ENCODE results near the gene SPTBN4.

The SPTBN4 gene

GRCh38 chr19:40604171-40604646 lies 137.4 kb downstream of the SPTBN4 start:
- H3K27ac ChIP-seq (ENCODE audit: low read depth, low read length), result no peak overlapping the region
- no peaks in the 10 kb centered on the region for H3K9me3 ChIP-seq (ENCODE audit: insufficient read depth, low read length)
- no peaks in the 10 kb centered on the region for H3K9me2 ChIP-seq (replicated peaks; ENCODE audit: insufficient read depth, low read length)
- no peaks in the 10 kb centered on the region for H3K27me3 ChIP-seq (ENCODE audit: low read length)
- no peaks in the 10 kb centered on the region for H4K20me1 ChIP-seq (ENCODE audit: low read depth, low read length)
- no peak overlapping the region for H3K9ac ChIP-seq (ENCODE audit: low read length)
- H3K4me2 ChIP-seq (ENCODE audit: low read depth, low read length, poor library complexity, severe bottlenecking), result peak overlapping the region; percentile 72
- no peaks in the 10 kb centered on the region for H3K79me2 ChIP-seq (ENCODE audit: insufficient read depth, low read length)
- H3K4me3 ChIP-seq (ENCODE audit: insufficient read depth, low read length, poor library complexity, severe bottlenecking), result peak overlapping the region; percentile 14
- no peak overlapping the region for H2AFZ ChIP-seq (ENCODE audit: low read depth, low read length, severe bottlenecking)
- peaks cover 24% of the 10 kb centered on the region for H3F3A ChIP-seq (ENCODE audit: insufficient read depth)
- TF ChIP-seq EZH2phosphoT487 (conservative IDR thresholded peaks at IDR 0.05; ENCODE audit: low read length) (no peak), CTCF (IDR thresholded peaks at IDR 0.05; ENCODE audit: insufficient read depth, low read length, poor library complexity, severe bottlenecking) (no peak)
- no peaks in the 10 kb centered on the region for H3K36me3 ChIP-seq (ENCODE audit: low read length)

DNA sequence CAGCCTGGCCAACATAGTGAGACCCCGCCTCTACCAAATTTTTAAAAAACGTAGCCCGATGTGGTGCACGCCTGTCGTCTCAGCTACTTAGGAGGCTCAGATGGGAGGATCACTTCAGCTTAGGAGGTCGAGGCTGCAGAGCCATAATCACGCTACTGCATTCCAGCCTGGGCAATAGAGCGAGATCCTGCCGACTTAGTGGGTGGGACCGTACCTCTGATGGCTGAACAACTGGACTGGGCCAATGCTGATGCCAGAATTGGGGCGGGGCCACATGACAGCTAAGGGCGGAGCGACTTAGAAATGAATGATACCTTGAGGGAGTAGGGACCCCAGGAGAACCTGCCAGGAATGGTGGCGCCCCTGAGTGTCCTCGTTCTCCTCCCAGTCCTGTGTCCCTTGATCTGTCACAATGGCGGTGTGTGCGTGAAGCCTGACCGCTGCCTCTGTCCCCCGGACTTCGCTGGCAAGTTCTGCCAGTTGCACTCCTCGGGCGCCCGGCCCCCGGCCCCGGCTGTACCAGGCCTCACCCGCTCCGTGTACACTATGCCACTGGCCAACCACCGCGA lies 137.9 kb downstream of the SPTBN4 start:
- H4K20me1 ChIP-seq (ENCODE audit: low read depth, low read length), result no peaks in the 10 kb centered on the region
- H3F3A ChIP-seq (ENCODE audit: insufficient read depth), result peaks cover 22% of the 10 kb centered on the region
- peak overlapping the region; percentile 54 for H3K4me3 ChIP-seq (ENCODE audit: insufficient read depth, low read length, poor library complexity, severe bottlenecking)
- no peaks in the 10 kb centered on the region for H3K79me2 ChIP-seq (ENCODE audit: insufficient read depth, low read length)
- H3K27me3 ChIP-seq (ENCODE audit: low read length), result no peaks in the 10 kb centered on the region
- no peak for TF ChIP-seq EZH2phosphoT487 (conservative IDR thresholded peaks at IDR 0.05; ENCODE audit: low read length)
- TF ChIP-seq CTCF (IDR thresholded peaks at IDR 0.05; ENCODE audit: insufficient read depth, low read length, poor library complexity, severe bottlenecking), result no peak
- H3K9ac ChIP-seq (ENCODE audit: low read length), result peak overlapping the region; percentile 57
- peak overlapping the region; percentile 72 for H3K4me2 ChIP-seq (ENCODE audit: low read depth, low read length, poor library complexity, severe bottlenecking)
- H2AFZ ChIP-seq (ENCODE audit: low read depth, low read length, severe bottlenecking), result peak overlapping the region; percentile 88
- H3K9me2 ChIP-seq (replicated peaks; ENCODE audit: insufficient read depth, low read length), result no peaks in the 10 kb centered on the region
- H3K9me3 ChIP-seq (ENCODE audit: insufficient read depth, low read length), result no peaks in the 10 kb centered on the region
- peak overlapping the region; percentile 76 for H3K27ac ChIP-seq (ENCODE audit: low read depth, low read length)
- H3K36me3 ChIP-seq (ENCODE audit: low read length), result no peaks in the 10 kb centered on the region

- H3K9ac ChIP-seq (ENCODE audit: low read length), result peak overlapping the region; percentile 57
- no peaks in the 10 kb centered on the region for H4K20me1 ChIP-seq (ENCODE audit: low read depth, low read length)
- H3K27ac ChIP-seq (ENCODE audit: low read depth, low read length), result peak overlapping the region; percentile 76
- H3K9me2 ChIP-seq (replicated peaks; ENCODE audit: insufficient read depth, low read length), result no peaks in the 10 kb centered on the region
- H3K79me2 ChIP-seq (ENCODE audit: insufficient read depth, low read length), result no peaks in the 10 kb centered on the region
- no peaks in the 10 kb centered on the region for H3K36me3 ChIP-seq (ENCODE audit: low read length)
- H3K4me2 ChIP-seq (ENCODE audit: low read depth, low read length, poor library complexity, severe bottlenecking), result peak overlapping the region; percentile 72
- peak overlapping the region; percentile 88 for H2AFZ ChIP-seq (ENCODE audit: low read depth, low read length, severe bottlenecking)
- H3K4me3 ChIP-seq (ENCODE audit: insufficient read depth, low read length, poor library complexity, severe bottlenecking), result peak overlapping the region; percentile 54
- H3F3A ChIP-seq (ENCODE audit: insufficient read depth), result peaks cover 23% of the 10 kb centered on the region
- TF ChIP-seq EZH2phosphoT487 (conservative IDR thresholded peaks at IDR 0.05; ENCODE audit: low read length) (no peak), CTCF (IDR thresholded peaks at IDR 0.05; ENCODE audit: insufficient read depth, low read length, poor library complexity, severe bottlenecking) (peak; percentile 28)
- no peaks in the 10 kb centered on the region for H3K27me3 ChIP-seq (ENCODE audit: low read length)
- no peaks in the 10 kb centered on the region for H3K9me3 ChIP-seq (ENCODE audit: insufficient read depth, low read length)
Measured at GRCh38 chr19:40605216-40605971, 138.6 kb downstream of the SPTBN4 start.

Measured in SU-DHL-6 (cell line).